Measurements from ENCODE around the gene GIT1.

GIT1 gene

GRCh38 chr17:29565643-29566472, 23.6 kb downstream of the GIT1 start:
- no peak for ATAC-seq
- TF ChIP-seq OSR1 (CRISPR knock-in tag; IDR thresholded peaks at IDR 0.05) (no peak), GLIS3 (CRISPR knock-in tag; IDR thresholded peaks at IDR 0.05) (no peak)

- no peak for ATAC-seq
- TF ChIP-seq ZNF70 (CRISPR knock-in tag; IDR thresholded peaks at IDR 0.05): no peak
- TF ChIP-seq ZNF8 (CRISPR knock-in tag; IDR thresholded peaks at IDR 0.05): no peak
- TF ChIP-seq GLIS3 (CRISPR knock-in tag; IDR thresholded peaks at IDR 0.05): no peak
- TF ChIP-seq ARNTL (CRISPR knock-in tag; IDR thresholded peaks at IDR 0.05; ENCODE audit: borderline replicate concordance, low read depth): no peak
- TF ChIP-seq CSDC2 (CRISPR knock-in tag; IDR thresholded peaks at IDR 0.05): no peak
- TF ChIP-seq, protein P1, sequence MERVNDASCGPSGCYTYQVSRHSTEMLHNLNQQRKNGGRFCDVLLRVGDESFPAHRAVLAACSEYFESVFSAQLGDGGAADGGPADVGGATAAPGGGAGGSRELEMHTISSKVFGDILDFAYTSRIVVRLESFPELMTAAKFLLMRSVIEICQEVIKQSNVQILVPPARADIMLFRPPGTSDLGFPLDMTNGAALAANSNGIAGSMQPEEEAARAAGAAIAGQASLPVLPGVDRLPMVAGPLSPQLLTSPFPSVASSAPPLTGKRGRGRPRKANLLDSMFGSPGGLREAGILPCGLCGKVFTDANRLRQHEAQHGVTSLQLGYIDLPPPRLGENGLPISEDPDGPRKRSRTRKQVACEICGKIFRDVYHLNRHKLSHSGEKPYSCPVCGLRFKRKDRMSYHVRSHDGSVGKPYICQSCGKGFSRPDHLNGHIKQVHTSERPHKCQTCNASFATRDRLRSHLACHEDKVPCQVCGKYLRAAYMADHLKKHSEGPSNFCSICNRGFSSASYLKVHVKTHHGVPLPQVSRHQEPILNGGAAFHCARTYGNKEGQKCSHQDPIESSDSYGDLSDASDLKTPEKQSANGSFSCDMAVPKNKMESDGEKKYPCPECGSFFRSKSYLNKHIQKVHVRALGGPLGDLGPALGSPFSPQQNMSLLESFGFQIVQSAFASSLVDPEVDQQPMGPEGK (CRISPR knock-in tag; IDR thresholded peaks at IDR 0.05; ENCODE audit: borderline replicate concordance): no peak
- TF ChIP-seq, protein P2, sequence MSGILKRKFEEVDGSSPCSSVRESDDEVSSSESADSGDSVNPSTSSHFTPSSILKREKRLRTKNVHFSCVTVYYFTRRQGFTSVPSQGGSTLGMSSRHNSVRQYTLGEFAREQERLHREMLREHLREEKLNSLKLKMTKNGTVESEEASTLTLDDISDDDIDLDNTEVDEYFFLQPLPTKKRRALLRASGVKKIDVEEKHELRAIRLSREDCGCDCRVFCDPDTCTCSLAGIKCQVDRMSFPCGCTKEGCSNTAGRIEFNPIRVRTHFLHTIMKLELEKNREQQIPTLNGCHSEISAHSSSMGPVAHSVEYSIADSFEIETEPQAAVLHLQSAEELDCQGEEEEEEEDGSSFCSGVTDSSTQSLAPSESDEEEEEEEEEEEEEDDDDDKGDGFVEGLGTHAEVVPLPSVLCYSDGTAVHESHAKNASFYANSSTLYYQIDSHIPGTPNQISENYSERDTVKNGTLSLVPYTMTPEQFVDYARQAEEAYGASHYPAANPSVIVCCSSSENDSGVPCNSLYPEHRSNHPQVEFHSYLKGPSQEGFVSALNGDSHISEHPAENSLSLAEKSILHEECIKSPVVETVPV (CRISPR knock-in tag; IDR thresholded peaks at IDR 0.05): no peak
- TF ChIP-seq TCF4 (CRISPR knock-in tag; IDR thresholded peaks at IDR 0.05; ENCODE audit: borderline replicate concordance): no peak
- no peak for TF ChIP-seq PPARA (CRISPR knock-in tag; IDR thresholded peaks at IDR 0.05; ENCODE audit: borderline replicate concordance)
- TF ChIP-seq, protein P3, sequence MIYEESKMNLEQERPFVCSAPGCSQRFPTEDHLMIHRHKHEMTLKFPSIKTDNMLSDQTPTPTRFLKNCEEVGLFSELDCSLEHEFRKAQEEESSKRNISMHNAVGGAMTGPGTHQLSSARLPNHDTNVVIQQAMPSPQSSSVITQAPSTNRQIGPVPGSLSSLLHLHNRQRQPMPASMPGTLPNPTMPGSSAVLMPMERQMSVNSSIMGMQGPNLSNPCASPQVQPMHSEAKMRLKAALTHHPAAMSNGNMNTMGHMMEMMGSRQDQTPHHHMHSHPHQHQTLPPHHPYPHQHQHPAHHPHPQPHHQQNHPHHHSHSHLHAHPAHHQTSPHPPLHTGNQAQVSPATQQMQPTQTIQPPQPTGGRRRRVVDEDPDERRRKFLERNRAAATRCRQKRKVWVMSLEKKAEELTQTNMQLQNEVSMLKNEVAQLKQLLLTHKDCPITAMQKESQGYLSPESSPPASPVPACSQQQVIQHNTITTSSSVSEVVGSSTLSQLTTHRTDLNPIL (CRISPR knock-in tag; IDR thresholded peaks at IDR 0.05; ENCODE audit: low read depth): no peak
- TF ChIP-seq ZNF565 (CRISPR knock-in tag; conservative IDR thresholded peaks at IDR 0.05; ENCODE audit: low read depth): no peak
- TF ChIP-seq SNAI2 (CRISPR knock-in tag; IDR thresholded peaks at IDR 0.05): no peak
- no peak for TF ChIP-seq ZC3H10 (CRISPR knock-in tag; IDR thresholded peaks at IDR 0.05)
- no peak for TF ChIP-seq ZFP30 (CRISPR knock-in tag; IDR thresholded peaks at IDR 0.05)
- TF ChIP-seq ISL1 (CRISPR knock-in tag; IDR thresholded peaks at IDR 0.05): no peak
- no peak for TF ChIP-seq TOX (CRISPR knock-in tag; IDR thresholded peaks at IDR 0.05; ENCODE audit: borderline replicate concordance)
- TF ChIP-seq RARB (CRISPR knock-in tag; IDR thresholded peaks at IDR 0.05): no peak
- TF ChIP-seq BACH2 (CRISPR knock-in tag; IDR thresholded peaks at IDR 0.05; ENCODE audit: borderline replicate concordance): no peak
- TF ChIP-seq OSR1 (CRISPR knock-in tag; IDR thresholded peaks at IDR 0.05): no peak
- no peak for TF ChIP-seq ESRRG (CRISPR knock-in tag; IDR thresholded peaks at IDR 0.05)
Measured at GRCh38 chr17:29563816-29564215, 25.6 kb downstream of the GIT1 start.

DNA sequence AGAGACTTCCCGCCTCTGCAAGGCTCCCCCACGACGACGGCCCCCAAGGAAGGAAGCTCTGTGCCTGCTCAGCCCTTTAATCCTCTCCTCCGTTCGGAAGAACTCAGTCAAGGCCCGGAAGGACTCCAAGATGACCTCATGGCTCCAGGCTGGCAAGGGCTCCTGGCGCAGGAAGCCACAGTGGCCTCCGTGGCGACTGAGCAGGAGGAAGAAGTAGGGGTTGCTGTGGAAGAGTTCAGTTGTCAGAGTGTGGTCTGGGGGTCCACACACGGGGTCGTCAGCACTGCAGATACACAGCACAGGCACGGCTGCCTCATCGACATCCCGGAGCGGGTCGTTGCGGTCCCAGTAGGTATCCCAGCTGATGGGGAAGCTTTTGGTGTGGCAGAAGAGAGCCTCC, 26.8 kb downstream of the GIT1 start:
- TF ChIP-seq ARNTL (CRISPR knock-in tag; IDR thresholded peaks at IDR 0.05; ENCODE audit: borderline replicate concordance, low read depth): no peak
- no peak for ATAC-seq

DNA sequence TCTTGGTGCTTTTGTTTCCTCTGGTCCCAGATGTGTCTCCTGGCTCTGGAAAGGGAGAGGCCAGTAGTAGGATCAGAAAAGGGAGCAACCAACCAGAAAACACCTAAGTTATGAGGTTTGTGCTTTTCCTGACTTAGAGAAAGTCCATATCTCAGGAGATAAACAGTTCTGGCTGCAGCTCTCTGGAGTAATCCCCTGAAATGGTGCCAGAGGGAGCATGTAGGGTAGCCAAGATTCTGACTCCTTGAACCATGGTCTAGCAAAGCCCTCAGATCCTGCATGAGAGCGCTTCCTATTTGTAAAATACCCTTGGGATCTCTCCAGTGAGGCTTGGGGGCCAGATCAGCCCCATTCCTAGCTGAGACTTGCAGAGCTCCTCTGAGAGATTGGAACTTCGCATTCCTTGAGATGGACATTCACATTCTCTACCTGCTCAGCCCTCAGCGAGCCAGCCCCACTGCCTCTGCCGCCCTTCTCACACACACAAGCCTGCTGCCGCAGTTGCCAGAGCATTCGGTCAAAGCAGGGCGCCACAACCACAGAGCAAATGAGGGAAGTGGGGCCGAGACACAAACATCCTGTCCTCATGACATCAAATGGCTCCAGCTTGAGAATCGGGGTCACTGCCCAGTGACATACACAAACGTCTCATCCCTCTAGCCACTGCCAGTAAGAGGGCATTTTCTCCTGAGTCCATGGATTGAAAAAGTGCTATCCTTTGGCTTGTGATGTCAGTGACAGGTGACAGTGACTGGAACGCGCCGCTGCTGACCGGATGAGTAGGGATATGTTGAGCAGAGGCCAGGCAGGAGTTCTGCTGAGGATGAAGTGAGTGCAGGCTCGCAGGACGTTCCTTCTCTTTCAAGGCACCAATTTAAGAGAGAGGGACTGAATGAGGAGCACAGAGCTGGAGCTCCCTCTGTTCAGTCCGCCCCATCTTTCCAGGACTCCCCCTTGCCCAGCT, 27.6 kb downstream of the GIT1 start:
- no peak for ATAC-seq
- TF ChIP-seq RARB (CRISPR knock-in tag; IDR thresholded peaks at IDR 0.05) (no peak), ZFP3 (CRISPR knock-in tag; IDR thresholded peaks at IDR 0.05) (no peak), PPARA (CRISPR knock-in tag; IDR thresholded peaks at IDR 0.05; ENCODE audit: borderline replicate concordance) (no peak), TSHZ2 (CRISPR knock-in tag; IDR thresholded peaks at IDR 0.05) (no peak), ISL1 (CRISPR knock-in tag; IDR thresholded peaks at IDR 0.05) (no peak), TCF4 (CRISPR knock-in tag; IDR thresholded peaks at IDR 0.05; ENCODE audit: borderline replicate concordance) (no peak), ARNTL (CRISPR knock-in tag; IDR thresholded peaks at IDR 0.05; ENCODE audit: borderline replicate concordance, low read depth) (no peak)
- TF ChIP-seq, protein P1 (CRISPR knock-in tag; IDR thresholded peaks at IDR 0.05; ENCODE audit: borderline replicate concordance): no peak
- TF ChIP-seq, protein P2 (CRISPR knock-in tag; IDR thresholded peaks at IDR 0.05): no peak
